PFSK-1 (cell line): ENCODE measurements around the gene IRF2.

Source experiments
- FOXP2 ChIP-seq: optimal IDR thresholded peaks from 2 replicates; pipeline ENCODE3; 2011; ENCODE audit warnings: borderline replicate concordance, control low read depth, inconsistent platforms; ENCODE audit not compliant: insufficient read depth; ENCODE audit errors: extremely low read length, extremely low read depth
- POLR2AphosphoS5 ChIP-seq: IDR thresholded peaks from 2 replicates; pipeline ENCODE4 v1.6.1; 2012; ENCODE audit warnings: low read depth, mild to moderate bottlenecking, control low read depth, low read length, moderate library complexity
- SIN3A ChIP-seq: IDR thresholded peaks from 2 replicates; pipeline ENCODE4 v1.6.1; 2012; ENCODE audit warnings: mild to moderate bottlenecking, low read length, moderate library complexity, borderline replicate concordance; ENCODE audit not compliant: insufficient read depth
- TAF1 ChIP-seq: IDR thresholded peaks from 2 replicates; pipeline ENCODE4 v1.6.1; 2012; ENCODE audit warnings: low read length, control low read depth, borderline replicate concordance; ENCODE audit not compliant: insufficient read depth
- TF ChIP-seq, protein P1 (sequence below), 2 experiments: IDR thresholded peaks; 2 replicates each; pipeline versions ENCODE4 v1.6.1 to v1.8.0; 2011 to 2012; ENCODE audit warnings: low read depth in 2 of 2, low read length in 2 of 2, control low read depth in 1 of 2, inconsistent platforms in 1 of 2, mild to moderate bottlenecking in 1 of 2, moderate library complexity in 1 of 2; ENCODE audit not compliant: insufficient read depth in 1 of 2

The IRF2 gene

DNA sequence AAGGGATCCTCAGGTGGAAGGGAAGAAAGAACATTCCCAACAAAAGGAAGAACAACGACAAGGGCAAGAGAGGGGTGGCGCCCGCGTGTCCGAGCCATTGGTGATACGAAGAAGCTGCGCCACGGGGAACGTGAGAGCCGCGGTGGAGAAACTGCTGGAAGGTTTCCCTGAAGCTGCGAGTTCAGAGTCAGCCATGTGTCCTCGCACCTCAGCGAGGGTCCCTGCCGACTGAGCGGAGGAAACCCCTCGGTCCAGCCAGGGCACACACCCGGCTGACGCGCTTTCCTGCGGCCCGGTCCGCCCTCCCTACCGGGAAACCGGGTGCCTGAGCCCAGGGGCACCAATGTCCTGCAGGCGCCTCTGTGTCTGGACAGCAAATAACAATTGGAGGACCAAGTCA is 18.0 kb downstream of the IRF2 start:
- TF ChIP-seq FOXP2 (no peak), SIN3A (no peak), TAF1 (no peak), POLR2AphosphoS5 (no peak)
- TF ChIP-seq, protein P1, sequence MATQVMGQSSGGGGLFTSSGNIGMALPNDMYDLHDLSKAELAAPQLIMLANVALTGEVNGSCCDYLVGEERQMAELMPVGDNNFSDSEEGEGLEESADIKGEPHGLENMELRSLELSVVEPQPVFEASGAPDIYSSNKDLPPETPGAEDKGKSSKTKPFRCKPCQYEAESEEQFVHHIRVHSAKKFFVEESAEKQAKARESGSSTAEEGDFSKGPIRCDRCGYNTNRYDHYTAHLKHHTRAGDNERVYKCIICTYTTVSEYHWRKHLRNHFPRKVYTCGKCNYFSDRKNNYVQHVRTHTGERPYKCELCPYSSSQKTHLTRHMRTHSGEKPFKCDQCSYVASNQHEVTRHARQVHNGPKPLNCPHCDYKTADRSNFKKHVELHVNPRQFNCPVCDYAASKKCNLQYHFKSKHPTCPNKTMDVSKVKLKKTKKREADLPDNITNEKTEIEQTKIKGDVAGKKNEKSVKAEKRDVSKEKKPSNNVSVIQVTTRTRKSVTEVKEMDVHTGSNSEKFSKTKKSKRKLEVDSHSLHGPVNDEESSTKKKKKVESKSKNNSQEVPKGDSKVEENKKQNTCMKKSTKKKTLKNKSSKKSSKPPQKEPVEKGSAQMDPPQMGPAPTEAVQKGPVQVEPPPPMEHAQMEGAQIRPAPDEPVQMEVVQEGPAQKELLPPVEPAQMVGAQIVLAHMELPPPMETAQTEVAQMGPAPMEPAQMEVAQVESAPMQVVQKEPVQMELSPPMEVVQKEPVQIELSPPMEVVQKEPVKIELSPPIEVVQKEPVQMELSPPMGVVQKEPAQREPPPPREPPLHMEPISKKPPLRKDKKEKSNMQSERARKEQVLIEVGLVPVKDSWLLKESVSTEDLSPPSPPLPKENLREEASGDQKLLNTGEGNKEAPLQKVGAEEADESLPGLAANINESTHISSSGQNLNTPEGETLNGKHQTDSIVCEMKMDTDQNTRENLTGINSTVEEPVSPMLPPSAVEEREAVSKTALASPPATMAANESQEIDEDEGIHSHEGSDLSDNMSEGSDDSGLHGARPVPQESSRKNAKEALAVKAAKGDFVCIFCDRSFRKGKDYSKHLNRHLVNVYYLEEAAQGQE (IDR thresholded peaks at IDR 0.05; ENCODE audit: insufficient read depth in 1 of 2, low read depth in 2 of 2, low read length in 2 of 2): no peak

DNA sequence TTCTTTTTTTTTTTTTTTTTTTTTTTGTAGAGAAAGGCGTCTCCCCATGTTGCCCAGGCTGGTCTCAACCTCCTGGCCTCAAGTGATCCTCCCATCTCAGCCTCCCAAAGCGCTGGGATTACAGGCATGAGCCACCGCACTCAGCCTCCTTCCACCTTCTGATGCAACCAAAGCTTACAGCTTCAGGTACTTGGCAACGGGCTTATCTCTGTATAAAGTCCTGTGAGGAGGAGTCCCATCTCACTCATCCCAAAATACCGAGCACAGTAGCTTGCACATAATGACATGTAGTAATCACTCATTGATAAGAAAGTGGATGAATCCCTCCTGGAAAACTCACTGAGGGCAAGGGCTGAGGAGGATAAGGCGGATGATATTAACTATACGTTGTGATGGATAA is 19.1 kb downstream of the IRF2 start:
- no peak for TF ChIP-seq FOXP2
- no peak for TF ChIP-seq POLR2AphosphoS5
- TF ChIP-seq, protein P1 (IDR thresholded peaks at IDR 0.05; ENCODE audit: insufficient read depth in 1 of 2, low read depth in 2 of 2, low read length in 2 of 2): no peak
- TF ChIP-seq TAF1: no peak
- no peak for TF ChIP-seq SIN3A

DNA sequence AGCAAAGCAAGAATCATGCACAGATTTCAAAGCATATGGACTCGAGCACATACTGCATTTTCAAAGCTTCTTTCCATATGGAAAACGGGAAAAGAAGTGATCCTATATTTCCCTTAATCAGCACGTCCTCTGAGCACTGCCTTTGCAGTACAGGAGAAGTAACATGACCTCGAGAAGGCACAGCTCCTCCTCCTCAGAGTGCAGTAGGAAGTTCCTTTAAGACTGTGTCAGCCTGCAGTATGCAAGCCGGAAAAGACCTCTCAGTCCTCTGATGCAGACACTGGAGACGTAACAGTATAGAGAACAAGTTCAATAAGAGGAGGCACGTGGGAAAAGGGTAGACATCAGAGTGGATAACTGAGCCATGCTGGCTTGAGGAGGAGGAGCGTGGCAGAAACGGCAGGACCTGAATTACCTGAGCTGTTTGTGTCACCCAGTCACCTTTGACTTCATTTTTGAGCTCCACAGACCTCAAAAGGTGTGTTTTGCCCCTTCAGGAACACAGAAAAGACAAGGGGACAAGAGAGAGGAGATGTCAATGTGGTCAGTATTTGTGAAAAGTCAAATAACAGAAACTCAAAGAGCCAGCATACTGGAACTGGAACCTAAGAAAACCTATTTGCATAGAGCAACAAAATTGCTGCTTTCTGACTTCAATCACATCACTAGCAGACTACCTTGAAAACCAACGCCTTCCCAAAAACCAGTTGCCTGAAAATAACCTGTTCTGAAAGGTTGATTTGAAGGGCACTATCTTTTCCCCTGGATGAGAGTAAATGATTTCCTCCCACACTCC is 20.8 kb downstream of the IRF2 start:
- TF ChIP-seq TAF1: peak; percentile 68; the same call in 1 of the 2 replicates
- TF ChIP-seq SIN3A: no peak
- no peak for TF ChIP-seq FOXP2
- TF ChIP-seq POLR2AphosphoS5: no peak
- TF ChIP-seq, protein P1 (IDR thresholded peaks at IDR 0.05; ENCODE audit: insufficient read depth in 1 of 2, low read depth in 2 of 2, low read length in 2 of 2): no peak

DNA sequence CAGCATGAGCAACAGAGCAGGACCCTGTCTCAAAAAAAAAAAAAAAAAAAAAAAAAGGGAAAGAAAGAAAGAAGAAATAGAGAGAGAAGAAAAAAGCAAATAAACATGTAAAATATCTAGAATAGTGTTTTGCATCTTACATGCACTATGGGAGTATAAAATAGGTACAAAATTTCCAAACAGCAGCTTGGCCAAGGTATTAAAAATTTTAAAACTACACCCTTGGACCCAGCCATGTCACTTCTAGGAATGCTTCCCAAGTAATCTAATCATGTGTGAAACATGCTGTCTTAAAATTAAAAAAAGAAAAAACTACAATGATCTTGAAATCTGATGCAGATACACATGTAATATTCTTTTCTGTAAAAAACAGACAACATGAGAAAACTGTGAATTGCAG is 21.6 kb downstream of the IRF2 start:
- TF ChIP-seq POLR2AphosphoS5 (no peak), SIN3A (no peak), TAF1 (no peak), FOXP2 (no peak)
- TF ChIP-seq, protein P1 (IDR thresholded peaks at IDR 0.05; ENCODE audit: insufficient read depth in 1 of 2, low read depth in 2 of 2, low read length in 2 of 2): no peak

DNA sequence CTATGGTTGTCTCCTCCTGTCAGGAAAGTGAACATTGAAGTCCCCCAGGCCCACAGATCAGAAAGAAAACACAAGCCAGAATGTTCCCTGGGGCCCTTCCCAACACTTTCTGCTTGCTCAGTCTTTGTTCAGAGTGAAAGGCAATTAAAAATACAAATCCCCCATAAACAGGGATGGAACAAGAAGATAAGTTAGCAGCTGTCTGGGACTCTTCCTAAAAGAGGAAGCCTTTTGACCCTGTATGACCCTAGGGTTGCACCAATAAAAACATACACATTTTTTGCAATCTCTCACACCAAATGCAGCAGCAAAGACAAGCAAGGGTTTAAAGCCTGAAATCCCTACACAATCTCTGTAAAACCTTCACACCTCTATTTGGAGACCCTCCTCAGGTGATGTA is 22.6 kb downstream of the IRF2 start:
- TF ChIP-seq FOXP2: no peak
- TF ChIP-seq POLR2AphosphoS5: no peak
- no peak for TF ChIP-seq TAF1
- no peak for TF ChIP-seq SIN3A
- TF ChIP-seq, protein P1 (IDR thresholded peaks at IDR 0.05; ENCODE audit: insufficient read depth in 1 of 2, low read depth in 2 of 2, low read length in 2 of 2): no peak
